HepG2 (cell line): Measurements from ENCODE around the gene ZSWIM8. TPM values are rescaled to one million over a fixed set of nuclear protein-coding genes. Genes with fewer than 3 reads are reported as not detected.

Experiments
- IKZF4 ChIP-seq: sonication (generic); formaldehyde crosslinking; IDR thresholded peaks from 2 replicates; pipeline ENCODE4 v1.5.1; 2020; ENCODE audit warnings: borderline replicate concordance, mild to moderate bottlenecking, low read depth, missing genetic modification reagents; ENCODE audit errors: not compliant biosample characterization
- KDM2A ChIP-seq: sonication (generic); formaldehyde crosslinking; IDR thresholded peaks from 2 replicates; pipeline ENCODE4 v1.4.0; 2020; ENCODE audit warnings: low read depth, missing genetic modification reagents, borderline replicate concordance
- RAD21 ChIP-seq: fragments of 450-650 bp; formaldehyde crosslinking; IDR thresholded peaks from 2 replicates; pipeline ENCODE4 v1.5.0; 2020; ENCODE audit warnings: mild to moderate bottlenecking
- ZBTB3 ChIP-seq: sonication (generic); formaldehyde crosslinking; IDR thresholded peaks from 2 replicates; pipeline ENCODE4 v1.4.0; 2020; ENCODE audit warnings: low read depth, mild to moderate bottlenecking, moderate library complexity, missing genetic modification reagents, borderline replicate concordance
- ZFP90 ChIP-seq: sonication (generic); formaldehyde crosslinking; IDR thresholded peaks from 2 replicates; pipeline ENCODE4 v1.8.0; 2022; ENCODE audit warnings: missing genetic modification reagents, mild to moderate bottlenecking, inconsistent platforms, borderline replicate concordance
- ZNF572 ChIP-seq: sonication (generic); formaldehyde crosslinking; IDR thresholded peaks from 2 replicates; pipeline ENCODE4 v1.5.1; 2020; ENCODE audit warnings: mild to moderate bottlenecking, missing genetic modification reagents
- ZNF615 ChIP-seq: sonication (generic); formaldehyde crosslinking; IDR thresholded peaks from 2 replicates; pipeline ENCODE4 v1.5.0; 2020; ENCODE audit warnings: mild to moderate bottlenecking, missing genetic modification reagents, borderline replicate concordance
- ZNF720 ChIP-seq: sonication (generic); formaldehyde crosslinking; IDR thresholded peaks from 2 replicates; pipeline ENCODE4 v1.4.0; 2020; ENCODE audit warnings: missing genetic modification reagents
- ZNF788 ChIP-seq: sonication (generic); formaldehyde crosslinking; IDR thresholded peaks from 2 replicates; pipeline ENCODE4 v1.5.0; 2020; ENCODE audit warnings: mild to moderate bottlenecking, missing genetic modification reagents, borderline replicate concordance
- ZNF891 ChIP-seq: sonication (generic); formaldehyde crosslinking; IDR thresholded peaks from 2 replicates; pipeline ENCODE4 v1.5.0; 2020; ENCODE audit warnings: mild to moderate bottlenecking, missing genetic modification reagents
- polyA plus RNA-seq, 8 experiments: library from polyadenylated mRNA; depleted of rRNA in 3 of 8; stranded (reverse) in 7 of 8; unstranded in 1 of 8; fragments of >200 nt; fragmentation: Illumina TruSeq in 4 of 8; extraction: Trizol in 4 of 8; gene quantifications; 2 replicates each; pipeline versions ENCODE4 v1.2.1 to v1.2.3, GENCODE V29; 2011 to 2016; ENCODE audit warnings: low read depth in 4 of 8, missing spikeins in 1 of 8, mixed read lengths in 1 of 8; ENCODE audit not compliant: insufficient read depth in 1 of 8
- total RNA-seq, 5 experiments: library from RNA; depleted of rRNA; stranded (reverse); fragments of >200 nt; fragmentation: Illumina TruSeq; extraction: Trizol; gene quantifications; 2 replicates each; pipeline ENCODE4 v1.2.3, GENCODE V29; 2016; ENCODE audit warnings: low read depth in 1 of 5
- TF ChIP-seq, protein P1 (sequence below): sonication (generic); formaldehyde crosslinking; IDR thresholded peaks from 2 replicates; pipeline ENCODE4 v1.4.0; 2020; ENCODE audit warnings: missing genetic modification reagents, borderline replicate concordance
- TF ChIP-seq, protein P2 (sequence below): sonication (generic); formaldehyde crosslinking; IDR thresholded peaks from 2 replicates; pipeline ENCODE4 v1.4.0; 2020; ENCODE audit warnings: mild to moderate bottlenecking, missing genetic modification reagents
- TF ChIP-seq, protein P3 (sequence below): sonication (generic); formaldehyde crosslinking; IDR thresholded peaks from 2 replicates; pipeline ENCODE4 v1.9.0; 2021; ENCODE audit warnings: missing genetic modification reagents, borderline replicate concordance
- TF ChIP-seq, protein P4 (sequence below): sonication (generic); formaldehyde crosslinking; IDR thresholded peaks from 2 replicates; pipeline ENCODE4 v1.8.1; 2023; ENCODE audit warnings: missing genetic modification reagents, mild to moderate bottlenecking, borderline replicate concordance
- TF ChIP-seq, protein P5 (sequence below): sonication (generic); formaldehyde crosslinking; IDR thresholded peaks from 2 replicates; pipeline ENCODE4 v1.4.0; 2020; ENCODE audit warnings: missing genetic modification reagents
- TF ChIP-seq, protein P6 (sequence below): IDR thresholded peaks from 2 replicates; pipeline ENCODE4 v1.6.1; 2016; ENCODE audit warnings: missing compliant biosample characterization, missing genetic modification reagents, borderline replicate concordance
- TF ChIP-seq, protein P7 (sequence below): IDR thresholded peaks from 2 replicates; pipeline ENCODE4 v1.6.1; 2016; ENCODE audit warnings: missing compliant biosample characterization, missing genetic modification reagents, borderline replicate concordance

Gene ZSWIM8
- total and polyA plus RNA-seq, 2 of the 13 experiments (the other 11 are each of a cell fraction or from before 2014, with no cell fraction given): 39.9 to 98.2 TPM

DNA sequence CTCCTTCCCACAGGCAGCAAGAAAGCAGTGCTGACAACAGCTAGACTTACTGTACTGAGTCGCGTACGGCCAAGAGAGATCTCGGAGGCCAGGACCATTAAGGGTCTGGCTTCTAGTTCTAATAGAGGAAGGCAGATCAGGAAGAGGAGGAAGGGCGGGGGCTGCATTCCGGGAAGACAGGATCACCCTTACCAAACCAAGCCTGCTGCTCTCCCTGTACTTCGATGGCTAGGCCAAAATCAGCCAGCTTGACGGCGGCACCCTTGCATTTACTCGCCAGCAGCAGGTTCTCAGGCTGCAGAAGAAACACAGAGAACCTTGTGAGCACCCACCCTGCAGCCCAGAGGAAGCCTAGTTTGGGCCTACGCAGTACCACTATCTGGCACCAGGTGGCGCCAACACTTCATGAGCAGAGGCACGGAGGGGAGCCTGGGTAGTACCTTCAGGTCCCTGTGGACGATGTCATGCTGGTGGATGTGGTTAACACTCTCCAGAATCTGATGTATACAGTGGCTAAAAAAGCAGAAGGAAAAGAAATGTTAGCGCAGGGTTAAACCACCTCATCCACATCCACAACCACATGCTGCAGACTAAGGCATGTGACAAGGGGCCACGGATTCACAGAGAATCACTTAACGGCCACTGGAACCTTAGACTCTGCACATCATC lies 63.5 kb downstream of the ZSWIM8 start (continued):
- TF ChIP-seq, protein P1, sequence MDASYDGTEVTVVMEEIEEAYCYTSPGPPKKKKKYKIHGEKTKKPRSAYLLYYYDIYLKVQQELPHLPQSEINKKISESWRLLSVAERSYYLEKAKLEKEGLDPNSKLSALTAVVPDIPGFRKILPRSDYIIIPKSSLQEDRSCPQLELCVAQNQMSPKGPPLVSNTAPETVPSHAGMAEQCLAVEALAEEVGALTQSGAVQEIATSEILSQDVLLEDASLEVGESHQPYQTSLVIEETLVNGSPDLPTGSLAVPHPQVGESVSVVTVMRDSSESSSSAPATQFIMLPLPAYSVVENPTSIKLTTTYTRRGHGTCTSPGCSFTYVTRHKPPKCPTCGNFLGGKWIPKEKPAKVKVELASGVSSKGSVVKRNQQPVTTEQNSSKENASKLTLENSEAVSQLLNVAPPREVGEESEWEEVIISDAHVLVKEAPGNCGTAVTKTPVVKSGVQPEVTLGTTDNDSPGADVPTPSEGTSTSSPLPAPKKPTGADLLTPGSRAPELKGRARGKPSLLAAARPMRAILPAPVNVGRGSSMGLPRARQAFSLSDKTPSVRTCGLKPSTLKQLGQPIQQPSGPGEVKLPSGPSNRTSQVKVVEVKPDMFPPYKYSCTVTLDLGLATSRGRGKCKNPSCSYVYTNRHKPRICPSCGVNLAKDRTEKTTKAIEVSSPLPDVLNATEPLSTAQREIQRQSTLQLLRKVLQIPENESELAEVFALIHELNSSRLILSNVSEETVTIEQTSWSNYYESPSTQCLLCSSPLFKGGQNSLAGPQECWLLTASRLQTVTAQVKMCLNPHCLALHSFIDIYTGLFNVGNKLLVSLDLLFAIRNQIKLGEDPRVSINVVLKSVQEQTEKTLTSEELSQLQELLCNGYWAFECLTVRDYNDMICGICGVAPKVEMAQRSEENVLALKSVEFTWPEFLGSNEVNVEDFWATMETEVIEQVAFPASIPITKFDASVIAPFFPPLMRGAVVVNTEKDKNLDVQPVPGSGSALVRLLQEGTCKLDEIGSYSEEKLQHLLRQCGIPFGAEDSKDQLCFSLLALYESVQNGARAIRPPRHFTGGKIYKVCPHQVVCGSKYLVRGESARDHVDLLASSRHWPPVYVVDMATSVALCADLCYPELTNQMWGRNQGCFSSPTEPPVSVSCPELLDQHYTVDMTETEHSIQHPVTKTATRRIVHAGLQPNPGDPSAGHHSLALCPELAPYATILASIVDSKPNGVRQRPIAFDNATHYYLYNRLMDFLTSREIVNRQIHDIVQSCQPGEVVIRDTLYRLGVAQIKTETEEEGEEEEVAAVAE: 0 out of 2 replicates have a peak, but pooled peaks have one; percentile 52
- no peak for TF ChIP-seq ZNF720
- TF ChIP-seq, protein P2, sequence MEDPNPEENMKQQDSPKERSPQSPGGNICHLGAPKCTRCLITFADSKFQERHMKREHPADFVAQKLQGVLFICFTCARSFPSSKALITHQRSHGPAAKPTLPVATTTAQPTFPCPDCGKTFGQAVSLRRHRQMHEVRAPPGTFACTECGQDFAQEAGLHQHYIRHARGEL (CRISPR knock-in tag): no peak
- no peak for TF ChIP-seq ZBTB3
- TF ChIP-seq, protein P3, sequence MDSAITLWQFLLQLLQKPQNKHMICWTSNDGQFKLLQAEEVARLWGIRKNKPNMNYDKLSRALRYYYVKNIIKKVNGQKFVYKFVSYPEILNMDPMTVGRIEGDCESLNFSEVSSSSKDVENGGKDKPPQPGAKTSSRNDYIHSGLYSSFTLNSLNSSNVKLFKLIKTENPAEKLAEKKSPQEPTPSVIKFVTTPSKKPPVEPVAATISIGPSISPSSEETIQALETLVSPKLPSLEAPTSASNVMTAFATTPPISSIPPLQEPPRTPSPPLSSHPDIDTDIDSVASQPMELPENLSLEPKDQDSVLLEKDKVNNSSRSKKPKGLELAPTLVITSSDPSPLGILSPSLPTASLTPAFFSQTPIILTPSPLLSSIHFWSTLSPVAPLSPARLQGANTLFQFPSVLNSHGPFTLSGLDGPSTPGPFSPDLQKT (CRISPR knock-in tag): no peak
- TF ChIP-seq, protein P4, sequence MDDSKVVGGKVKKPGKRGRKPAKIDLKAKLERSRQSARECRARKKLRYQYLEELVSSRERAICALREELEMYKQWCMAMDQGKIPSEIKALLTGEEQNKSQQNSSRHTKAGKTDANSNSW: no peak
- TF ChIP-seq, protein P5, sequence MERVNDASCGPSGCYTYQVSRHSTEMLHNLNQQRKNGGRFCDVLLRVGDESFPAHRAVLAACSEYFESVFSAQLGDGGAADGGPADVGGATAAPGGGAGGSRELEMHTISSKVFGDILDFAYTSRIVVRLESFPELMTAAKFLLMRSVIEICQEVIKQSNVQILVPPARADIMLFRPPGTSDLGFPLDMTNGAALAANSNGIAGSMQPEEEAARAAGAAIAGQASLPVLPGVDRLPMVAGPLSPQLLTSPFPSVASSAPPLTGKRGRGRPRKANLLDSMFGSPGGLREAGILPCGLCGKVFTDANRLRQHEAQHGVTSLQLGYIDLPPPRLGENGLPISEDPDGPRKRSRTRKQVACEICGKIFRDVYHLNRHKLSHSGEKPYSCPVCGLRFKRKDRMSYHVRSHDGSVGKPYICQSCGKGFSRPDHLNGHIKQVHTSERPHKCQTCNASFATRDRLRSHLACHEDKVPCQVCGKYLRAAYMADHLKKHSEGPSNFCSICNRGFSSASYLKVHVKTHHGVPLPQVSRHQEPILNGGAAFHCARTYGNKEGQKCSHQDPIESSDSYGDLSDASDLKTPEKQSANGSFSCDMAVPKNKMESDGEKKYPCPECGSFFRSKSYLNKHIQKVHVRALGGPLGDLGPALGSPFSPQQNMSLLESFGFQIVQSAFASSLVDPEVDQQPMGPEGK (CRISPR knock-in tag): peak; percentile 25; the same call in 1 of the 2 replicates
- TF ChIP-seq ZNF615 (CRISPR knock-in tag): no peak
- TF ChIP-seq ZNF788 (CRISPR knock-in tag): peak; percentile 52; the same call in 1 of the 2 replicates
- peak; percentile 54; the same call in 1 of the 2 replicates for TF ChIP-seq ZNF891 (CRISPR knock-in tag)
- TF ChIP-seq ZFP90 (CRISPR knock-in tag): no peak
- TF ChIP-seq, protein P6, sequence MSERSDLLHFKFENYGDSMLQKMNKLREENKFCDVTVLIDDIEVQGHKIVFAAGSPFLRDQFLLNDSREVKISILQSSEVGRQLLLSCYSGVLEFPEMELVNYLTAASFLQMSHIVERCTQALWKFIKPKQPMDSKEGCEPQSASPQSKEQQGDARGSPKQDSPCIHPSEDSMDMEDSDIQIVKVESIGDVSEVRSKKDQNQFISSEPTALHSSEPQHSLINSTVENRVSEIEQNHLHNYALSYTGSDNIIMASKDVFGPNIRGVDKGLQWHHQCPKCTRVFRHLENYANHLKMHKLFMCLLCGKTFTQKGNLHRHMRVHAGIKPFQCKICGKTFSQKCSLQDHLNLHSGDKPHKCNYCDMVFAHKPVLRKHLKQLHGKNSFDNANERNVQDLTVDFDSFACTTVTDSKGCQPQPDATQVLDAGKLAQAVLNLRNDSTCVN (CRISPR knock-in tag): no peak
- peak; percentile 72 for TF ChIP-seq KDM2A (CRISPR knock-in tag)
- peak; percentile 94 for TF ChIP-seq RAD21
- peak; percentile 47 for TF ChIP-seq IKZF4 (CRISPR knock-in tag)
- peak; percentile 78; the same call in 1 of the 2 replicates for TF ChIP-seq ZNF572 (CRISPR knock-in tag)
- TF ChIP-seq, protein P7, sequence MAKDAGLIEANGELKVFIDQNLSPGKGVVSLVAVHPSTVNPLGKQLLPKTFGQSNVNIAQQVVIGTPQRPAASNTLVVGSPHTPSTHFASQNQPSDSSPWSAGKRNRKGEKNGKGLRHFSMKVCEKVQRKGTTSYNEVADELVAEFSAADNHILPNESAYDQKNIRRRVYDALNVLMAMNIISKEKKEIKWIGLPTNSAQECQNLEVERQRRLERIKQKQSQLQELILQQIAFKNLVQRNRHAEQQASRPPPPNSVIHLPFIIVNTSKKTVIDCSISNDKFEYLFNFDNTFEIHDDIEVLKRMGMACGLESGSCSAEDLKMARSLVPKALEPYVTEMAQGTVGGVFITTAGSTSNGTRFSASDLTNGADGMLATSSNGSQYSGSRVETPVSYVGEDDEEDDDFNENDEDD: no peak
